D341Med (cell line): ENCODE data around the gene EHD4.

ENCODE experiments used
- DNase-seq: peaks from one replicate; pipeline ENCODE4 v3.0.0; 2012; ENCODE audit warnings: low spot score

Gene EHD4

DNA sequence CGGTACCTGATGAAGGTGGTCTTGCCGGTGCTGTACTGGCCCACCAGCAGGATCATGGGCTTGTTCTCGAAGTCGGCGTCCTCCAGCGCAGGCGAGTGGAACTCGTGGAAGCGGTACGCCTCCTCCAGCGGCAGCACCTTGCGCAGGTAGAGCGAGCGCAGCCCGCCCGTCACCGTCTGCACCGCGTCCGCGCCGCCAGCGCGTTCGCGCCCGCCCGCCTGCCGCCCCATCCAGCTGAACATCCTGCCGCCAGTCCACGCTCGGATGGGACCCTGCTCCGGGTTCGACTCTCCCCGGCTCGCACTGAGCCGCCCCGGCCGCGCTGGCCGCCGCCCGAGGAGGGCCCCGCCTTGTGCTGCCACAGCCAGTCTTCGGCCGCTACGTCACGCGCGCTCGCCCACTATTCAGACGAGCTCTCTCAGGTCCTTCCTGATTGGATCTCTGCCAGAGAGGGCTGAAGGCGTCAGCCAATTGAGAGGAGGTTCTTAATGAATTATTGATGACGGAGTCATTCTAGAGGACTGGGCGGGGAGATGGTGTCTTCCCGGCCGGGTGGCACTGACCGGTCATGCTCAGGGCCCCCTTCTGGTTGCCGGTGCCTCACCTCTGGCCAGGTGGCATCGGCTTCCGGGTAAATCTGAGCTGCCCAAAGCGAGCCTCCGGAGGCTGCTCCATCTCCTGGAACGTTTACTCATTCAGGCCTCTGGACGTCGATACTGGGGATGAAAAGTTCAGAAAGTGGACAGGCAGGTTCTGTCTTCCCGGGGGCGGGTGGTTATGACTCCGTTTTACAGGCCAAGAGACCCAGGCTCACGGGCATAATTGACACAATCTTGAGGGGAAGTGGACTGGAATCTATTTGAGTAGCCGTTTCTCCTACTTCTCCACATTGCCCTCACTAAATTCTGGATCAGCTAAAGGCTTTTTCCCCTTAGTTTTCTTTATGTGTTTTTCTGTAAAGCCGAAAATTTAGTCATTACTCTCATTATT is at the start of gene EHD4:
TSS of gene EHD4 (minus strand) at position 305 of the 990 bp plus-strand sequence. CDS start at position 242, 63 bp downstream.
- DNase-seq = peak; percentile 95

DNA sequence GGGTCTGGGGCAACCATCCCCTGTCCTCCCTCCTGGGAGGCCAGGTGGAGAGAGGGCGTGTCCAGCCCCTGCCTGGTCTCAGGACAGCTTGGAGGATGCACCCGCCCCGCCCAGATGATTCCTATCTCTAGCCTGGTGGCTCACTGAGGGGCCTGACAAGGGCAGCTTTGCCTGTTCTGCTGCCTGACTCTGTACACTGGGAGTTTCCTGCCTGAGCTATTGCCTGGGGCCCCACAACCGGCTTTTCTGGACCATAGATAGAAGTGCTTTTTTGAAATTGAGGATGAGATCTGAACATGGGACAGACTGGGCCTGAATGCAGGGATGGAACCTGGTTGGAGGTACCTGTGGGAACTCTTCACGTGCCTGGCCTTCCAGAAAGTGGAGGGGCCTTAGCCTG is 49.2 kb upstream of the EHD4 start:
- DNase-seq = no peak

DNA sequence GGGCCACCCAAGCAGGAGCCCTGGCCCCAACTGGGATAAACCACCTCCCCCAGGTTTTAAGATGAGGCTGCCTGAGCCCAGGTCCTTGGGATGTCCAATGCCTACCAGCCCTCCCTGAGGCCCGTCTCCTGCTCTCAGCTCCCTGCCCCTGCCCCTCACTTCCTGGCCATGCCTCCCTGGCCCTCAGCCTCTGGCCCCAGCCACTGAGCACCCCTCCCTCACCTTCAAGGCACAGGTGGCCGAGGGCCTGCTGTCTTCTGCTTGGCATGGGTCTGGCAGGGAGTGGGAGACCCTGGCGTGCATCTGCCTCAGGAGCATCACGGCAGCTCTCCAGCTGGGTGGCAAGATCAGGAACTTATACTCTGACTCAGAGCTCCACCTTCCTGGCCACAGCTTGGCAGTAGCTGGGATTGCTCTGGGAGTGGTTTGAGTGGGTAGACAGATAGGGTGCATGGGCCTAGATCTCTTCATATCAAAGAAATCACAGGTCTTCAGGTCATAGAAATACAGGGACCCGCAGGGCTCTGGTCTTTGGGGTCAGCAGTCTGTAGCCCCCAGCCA is 48.4 kb upstream of the EHD4 start, which contains the start of gene PLA2G4E:
TSS of gene PLA2G4E (minus strand) at position 330 of the 561 bp plus-strand sequence. CDS start at position 318, 12 bp downstream.
- DNase-seq = no peak

DNA sequence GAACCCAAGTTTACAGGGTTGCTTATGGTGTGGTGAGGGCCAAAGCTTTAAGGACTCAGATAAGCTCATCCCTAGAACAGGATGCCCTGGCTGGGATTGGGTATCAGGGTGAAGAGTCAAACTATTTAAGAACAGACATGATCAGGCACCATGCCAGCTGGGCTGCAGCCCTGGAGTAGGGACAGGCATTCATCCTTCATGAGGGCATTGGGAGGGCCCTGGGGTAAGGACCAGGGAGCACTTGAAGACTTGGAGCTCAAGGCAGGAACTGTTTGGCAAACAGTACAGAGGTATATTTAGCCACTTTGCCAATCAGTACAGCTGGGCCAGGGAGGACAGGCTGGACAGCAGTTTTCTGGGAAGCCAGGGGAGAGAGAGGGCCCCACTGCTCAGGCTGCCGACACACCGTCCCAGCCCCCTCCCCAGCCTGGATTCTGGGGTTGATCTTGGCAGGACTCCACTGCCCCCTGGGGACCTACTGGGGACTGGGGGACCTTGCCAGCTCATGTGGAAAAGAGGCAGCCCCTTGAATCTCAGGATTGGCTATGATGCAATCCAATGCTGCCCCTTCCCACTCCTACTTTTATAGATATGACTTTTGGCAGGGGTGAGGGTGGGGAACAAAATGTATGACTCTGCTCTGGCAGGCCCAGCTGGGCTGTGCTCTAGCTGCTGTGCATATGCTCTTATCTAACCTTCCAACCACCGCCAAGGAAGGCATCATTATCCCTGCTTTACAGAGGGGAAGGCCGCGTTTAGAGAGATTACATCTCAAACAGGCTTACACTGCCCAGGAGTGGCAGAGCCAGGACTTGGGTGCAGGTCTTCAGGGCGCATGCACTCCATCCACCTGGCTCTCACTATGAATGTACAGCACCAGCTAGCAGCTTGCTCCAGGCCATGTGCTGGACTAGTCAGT is 46.2 kb upstream of the EHD4 start:
- DNase-seq = no peak

DNA sequence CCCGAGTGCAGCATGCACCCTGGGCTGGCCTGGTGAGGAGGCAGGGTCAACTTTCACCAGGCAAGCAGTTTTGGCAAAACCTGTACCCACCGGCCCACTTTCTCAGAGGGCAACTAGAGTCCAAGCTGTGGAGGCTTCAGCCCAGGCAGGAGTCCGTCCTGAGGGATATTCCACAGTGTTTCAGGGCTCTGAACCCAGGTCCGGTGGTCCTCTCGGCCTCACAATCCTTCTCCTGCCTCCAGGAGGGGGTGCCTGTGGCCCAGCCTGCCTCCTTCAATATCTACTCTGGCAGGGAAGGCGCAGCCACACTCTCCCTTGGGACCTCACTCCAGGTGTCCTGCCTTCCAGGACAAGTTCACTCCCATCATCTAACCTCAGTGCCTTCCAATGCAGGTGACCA is 44.6 kb upstream of the EHD4 start:
- DNase-seq = no peak

DNA sequence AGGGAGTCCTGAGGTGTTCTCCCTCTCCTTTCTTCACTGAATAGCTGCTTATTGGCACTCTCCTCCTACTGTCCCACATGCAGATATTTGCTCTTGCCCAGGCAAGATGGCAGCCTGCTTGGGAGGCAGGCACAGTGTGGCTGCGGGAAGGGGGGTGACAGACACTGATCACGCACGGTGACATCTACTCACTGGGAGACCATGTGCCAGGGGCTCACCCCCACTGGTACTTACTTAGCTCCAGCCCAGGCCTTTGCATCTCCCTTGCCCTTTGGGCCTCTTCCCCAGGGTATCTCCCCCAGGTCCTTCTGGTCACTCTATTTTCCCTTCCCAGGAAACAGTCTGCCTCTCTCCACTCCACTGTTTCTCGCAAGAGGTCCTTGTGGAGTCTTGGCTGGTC is 42.0 kb upstream of the EHD4 start:
- DNase-seq = no peak

DNA sequence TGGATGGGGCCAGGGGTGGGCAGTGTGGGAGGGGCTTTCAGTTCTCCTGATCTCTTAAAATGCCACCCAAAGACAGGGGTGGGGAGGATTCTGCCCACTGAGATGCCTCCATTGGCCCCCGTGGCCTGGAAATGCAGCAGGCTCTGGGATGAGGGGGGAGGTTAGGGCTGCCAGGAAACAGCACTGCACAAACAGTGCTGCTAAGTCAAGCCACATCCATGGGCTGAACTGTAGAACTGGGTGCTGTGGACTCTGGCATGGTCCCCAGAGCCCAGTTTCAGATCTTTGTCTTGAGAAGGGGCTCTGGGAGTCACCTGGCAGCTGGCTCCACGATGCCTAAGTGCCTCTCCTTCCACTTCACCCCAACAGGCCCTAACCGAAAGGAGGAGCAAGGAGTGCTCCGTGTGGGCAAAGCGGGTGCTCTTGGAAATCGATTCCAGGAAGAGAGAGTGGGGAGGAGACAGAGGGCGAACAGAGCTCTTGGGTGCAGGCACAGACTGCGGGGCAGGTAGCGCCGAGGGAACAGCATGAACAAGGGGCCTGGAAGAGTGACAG is 40.6 kb upstream of the EHD4 start:
- DNase-seq = no peak

DNA sequence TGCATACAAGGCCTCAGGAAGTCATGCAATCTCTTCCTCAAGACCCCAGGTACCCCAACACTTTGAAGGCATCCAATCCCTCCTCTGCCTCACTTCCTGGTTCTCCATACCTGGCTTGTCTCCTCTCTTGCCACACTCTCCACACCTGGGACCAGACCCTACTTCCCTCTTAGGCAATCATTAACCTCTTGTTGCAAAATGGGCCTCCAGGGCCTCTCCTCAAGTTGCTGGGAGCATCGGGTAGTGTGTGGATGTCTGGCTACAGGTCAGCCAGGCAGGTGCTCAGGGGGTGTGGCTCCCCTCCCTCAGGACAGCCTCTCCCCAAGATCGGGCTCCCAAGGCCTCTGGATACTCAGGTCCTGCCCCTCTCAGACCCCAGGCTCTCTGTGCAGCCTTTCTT is 39.9 kb upstream of the EHD4 start:
- no peak for DNase-seq

DNA sequence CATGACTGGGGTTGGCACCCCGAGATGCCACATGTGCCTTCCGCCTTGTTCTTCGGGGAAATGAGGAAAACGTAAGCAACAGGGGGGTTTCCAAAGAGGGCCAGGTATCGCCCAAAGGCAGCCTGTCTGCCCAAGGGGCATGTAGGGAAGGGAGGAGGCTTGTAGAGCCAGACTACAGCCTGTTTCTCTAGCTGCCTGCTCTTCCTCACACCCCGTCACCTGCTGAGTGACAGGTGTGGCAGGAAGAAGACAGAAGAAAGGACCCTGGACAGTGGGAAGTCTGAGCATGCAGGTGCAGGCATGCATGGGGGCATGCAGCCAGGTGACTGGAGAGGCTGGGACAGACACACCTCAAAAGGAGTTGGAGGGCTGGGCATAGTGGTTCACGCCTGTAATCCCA is 38.7 kb upstream of the EHD4 start:
- DNase-seq = no peak

DNA sequence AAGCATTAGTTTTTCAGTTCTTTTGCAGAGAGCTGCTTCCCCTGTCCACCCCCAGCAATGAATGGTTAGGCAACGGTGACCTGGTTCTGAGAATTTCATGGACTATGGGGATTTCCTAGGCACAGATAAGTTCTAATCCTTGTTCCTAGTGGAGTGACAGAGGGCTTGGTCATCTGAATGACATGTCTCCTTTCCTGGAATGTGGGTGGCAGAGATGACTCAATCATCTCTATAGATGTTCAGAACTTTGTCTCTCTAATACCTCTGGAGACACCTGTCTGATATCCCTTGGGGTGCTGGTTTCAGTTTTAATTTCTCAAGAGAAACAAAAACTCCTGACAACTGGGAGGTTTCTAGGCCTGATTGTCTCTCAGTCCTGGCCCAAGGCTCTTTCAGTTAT is 38.1 kb upstream of the EHD4 start:
- DNase-seq = no peak

DNA sequence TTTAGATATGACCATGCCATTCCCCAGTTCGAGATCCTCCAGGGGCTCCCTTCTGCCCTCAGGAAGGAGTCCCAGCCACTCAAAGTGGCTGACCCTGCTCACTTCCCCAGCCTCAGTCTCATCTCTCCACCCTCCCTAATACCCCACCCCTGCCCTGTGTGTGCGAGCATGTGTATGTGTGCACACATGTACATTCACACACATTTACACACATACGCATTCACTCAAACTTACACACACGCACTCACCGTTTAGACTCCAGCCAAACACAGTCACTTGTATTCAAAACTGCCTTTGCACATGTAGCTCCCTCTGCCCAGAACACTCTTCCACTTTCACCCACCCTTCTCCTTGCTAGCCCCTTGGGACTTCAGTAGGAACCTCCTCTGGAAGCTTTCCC is 37.1 kb upstream of the EHD4 start:
- DNase-seq = no peak

DNA sequence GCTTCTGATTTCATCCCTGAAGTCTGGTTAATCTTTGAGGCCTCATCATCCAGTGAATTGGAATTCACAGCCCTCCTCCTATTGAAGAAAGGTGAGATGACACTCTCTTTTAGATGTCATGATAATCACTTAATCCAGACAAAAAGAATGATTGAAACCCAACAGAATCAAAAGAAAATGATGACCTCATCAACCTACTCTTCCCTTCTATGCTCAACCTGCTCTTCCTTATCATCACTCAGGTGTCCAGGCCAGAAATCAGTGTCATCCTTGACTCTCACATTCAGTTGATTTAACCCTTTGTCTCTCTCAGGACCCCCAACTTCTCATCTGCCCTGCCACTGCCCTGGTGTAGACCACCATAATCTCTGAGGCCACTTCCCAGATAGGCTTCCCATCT is 36.7 kb upstream of the EHD4 start:
- no peak for DNase-seq

DNA sequence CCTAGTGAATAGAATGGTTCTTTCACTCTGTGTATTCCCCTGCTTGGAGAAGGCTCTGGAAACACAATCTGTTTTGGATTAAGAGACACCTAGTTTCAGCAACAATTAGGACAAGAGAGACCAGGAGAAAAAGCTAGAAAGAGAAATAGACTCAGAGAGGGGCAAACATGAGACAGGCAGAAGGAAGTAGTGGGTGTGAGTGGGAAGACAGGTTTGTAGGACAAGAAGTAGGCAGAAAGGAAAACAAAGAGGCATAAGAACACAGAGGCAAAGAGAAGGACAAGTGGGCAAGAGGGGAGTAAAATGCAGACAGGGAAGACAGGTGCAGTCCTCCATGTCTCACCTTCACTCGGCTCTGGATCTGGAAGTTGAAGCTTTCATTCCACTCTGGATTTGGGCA is 35.0 kb upstream of the EHD4 start:
- no peak for DNase-seq

DNA sequence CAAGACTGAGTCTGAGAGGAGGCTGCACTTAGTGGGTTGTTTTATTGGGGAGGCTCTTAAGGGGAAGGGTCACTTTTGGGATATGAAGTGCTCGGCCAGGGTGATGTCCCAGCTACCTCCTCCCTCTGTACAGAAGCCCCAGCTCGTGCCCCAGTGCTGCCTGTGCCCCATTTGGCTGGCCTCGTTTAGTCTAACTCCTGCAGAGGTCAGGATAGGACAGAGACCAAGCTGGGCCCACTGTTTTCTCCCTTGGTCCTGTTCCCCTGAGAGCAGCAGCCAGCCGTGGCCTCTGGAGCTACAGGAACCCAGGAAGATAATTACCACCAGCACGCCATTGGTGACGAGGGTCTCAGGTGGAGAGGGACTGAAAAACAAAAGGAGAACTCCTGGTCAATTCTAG is 30.0 kb upstream of the EHD4 start:
- DNase-seq = no peak

DNA sequence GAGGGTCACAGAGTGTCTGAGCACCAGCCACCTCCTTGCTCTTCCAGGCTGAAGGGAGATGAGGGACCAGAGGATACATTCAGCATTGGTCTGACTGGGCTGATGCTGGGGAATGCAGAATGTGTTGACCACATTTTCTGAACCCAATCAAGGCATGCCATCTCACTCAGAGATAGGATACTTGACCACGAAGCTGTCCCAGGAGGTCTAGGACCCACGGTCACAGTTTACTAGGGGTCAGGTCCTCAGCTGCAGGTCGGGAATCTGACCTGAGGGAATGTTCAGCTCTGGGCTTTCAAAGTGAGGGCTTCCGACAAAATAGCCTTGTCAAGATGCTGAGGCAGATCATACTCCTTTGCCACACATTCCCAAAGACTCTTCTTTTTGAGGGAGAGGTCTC is 28.9 kb upstream of the EHD4 start:
- no peak for DNase-seq

DNA sequence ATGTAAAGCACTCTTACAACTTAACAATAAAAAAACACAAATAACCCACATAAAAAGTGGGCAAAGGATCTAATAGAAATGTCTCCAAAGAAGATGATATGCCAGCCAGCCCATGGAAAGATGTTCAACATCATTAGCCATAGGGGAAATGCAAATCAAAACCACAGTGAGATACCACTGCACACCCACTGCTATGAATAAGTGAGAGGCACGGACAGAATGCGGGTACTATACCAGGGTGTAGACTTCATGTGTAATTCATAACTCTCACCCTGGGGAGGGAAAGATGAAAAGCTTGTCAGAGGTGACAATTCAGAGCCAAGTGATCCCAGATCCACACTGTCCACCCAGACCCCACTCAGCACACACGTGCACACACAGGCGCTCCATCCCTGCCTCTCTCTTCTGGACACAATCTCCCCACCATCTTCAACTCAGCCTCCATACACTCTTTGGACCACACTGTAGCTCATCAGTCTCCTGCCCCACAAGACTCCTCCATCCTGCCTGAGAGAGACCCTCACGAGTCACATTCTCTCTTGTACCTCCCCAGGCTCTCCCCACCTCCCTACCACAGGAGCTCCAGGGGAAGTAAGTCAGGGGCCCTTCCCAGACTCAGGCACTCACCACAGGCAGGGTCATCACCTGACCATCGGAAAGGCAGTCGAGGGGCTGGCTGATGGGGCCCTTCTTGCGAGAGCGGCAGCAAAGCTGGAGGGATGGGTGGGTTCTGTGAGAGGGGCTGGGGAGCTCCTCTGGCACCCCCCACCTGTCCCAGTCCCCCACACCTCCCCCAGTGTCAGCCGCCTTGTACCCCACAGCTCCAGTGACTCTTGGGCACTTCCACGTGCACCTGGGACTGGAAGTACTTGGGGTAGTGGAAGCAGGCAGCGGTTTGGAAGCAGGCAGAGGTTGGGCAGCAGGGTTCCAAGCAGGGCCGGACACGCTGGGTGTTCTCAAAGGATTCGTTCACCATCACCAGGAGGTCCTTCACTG is 27.2 kb upstream of the EHD4 start:
- no peak for DNase-seq

DNA sequence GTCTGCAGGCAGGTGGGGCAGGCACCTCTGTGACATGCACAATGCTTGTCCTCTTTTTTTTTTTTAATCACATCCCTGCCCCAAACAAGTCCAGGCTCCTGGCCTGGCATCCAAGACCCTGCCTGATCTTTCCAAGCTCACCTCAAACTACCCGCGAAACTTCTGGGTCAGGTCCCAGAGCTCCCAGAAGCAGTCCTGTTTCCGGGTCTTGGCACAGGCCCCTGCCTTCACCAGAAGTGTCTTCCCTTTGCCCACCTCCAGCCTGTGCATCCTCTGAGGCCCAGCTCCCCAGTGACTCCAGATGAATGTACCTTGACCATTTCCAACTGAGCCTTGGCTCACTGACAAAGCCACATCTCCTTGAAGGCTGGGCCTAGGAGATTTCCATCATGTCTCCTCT is 25.5 kb upstream of the EHD4 start:
- DNase-seq = no peak

DNA sequence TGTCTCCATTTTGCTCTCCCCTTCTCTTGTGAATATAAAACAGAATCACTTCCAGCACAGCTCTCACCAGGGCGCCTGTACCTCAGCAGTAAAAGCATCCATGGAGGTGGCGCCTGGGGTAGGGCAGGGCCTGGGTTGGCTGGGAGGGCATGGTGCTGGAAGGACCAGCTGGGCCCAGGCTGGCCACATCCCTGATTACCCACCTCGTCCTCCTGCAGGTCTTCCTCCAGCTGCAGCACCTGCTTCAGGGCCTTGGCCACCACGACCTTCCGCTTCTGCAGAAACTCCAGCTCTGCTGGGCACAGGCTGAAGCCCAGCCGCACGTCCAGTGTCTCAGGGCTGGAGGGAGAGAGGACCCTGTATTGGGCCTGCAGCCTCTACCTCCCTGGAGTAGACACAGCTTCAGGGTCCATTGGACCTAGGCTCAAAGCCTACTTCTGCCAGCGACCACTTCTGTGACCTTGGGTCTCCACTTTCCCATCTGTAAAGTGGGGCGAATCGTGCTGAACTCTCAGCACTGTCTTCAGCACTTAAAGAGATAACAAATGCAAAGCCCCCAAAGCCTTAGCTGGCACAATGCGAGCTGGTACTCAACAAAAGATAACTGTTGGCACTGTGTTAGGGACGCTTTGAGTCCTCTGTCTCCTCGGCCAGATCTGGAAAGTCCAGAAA is 24.7 kb upstream of the EHD4 start:
- DNase-seq = no peak

DNA sequence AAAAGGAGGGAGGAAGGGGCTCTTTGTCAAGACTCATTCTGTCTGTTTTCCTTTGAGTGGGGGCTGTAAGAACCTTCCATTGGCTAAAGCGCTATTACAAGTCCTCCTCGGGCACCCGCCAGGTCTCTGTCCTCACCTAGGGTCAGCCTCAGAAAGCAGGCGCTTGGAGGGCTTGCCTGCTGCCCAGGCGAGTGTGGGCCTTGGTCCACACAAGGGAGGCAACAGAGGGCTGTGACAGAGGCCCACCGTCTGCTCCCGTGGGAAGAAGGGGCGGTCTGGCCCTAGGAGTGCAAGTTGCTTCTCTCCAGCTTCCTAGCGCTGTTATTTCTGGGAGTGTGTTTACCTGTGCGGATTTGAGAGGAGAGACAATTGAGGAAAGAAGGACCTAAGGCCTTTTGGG is 24.0 kb upstream of the EHD4 start:
- DNase-seq = no peak

DNA sequence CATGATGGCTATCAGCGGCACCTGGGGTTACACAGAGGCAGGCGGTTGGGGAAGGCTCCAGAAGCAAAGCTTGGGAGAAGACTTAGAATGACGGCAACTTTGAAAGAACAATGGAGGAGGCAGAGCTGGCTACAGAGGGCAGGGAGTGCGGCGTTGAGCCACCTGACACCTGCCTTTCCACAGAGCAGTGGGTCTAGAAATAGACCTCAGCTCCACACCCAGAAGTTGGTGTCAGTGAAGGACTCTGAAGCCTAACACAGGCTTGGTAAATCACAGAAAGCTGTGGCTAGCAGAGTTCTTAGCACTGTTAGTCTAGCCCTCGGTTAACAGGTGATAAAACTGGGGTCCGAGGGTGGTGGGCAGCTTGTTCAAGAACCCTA is 23.1 kb upstream of the EHD4 start:
- DNase-seq = no peak
